ENCODE data around the gene SDK1.

- TF ChIP-seq, protein P1, sequence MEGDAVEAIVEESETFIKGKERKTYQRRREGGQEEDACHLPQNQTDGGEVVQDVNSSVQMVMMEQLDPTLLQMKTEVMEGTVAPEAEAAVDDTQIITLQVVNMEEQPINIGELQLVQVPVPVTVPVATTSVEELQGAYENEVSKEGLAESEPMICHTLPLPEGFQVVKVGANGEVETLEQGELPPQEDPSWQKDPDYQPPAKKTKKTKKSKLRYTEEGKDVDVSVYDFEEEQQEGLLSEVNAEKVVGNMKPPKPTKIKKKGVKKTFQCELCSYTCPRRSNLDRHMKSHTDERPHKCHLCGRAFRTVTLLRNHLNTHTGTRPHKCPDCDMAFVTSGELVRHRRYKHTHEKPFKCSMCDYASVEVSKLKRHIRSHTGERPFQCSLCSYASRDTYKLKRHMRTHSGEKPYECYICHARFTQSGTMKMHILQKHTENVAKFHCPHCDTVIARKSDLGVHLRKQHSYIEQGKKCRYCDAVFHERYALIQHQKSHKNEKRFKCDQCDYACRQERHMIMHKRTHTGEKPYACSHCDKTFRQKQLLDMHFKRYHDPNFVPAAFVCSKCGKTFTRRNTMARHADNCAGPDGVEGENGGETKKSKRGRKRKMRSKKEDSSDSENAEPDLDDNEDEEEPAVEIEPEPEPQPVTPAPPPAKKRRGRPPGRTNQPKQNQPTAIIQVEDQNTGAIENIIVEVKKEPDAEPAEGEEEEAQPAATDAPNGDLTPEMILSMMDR (IDR thresholded peaks at IDR 0.05; ENCODE audit: control extremely low read depth in 1 of 3, insufficient read depth in 1 of 3, low read depth in 1 of 3, low read length in 3 of 3): no peak
- no peak for TF ChIP-seq ZNF274 (IDR thresholded peaks at IDR 0.05; ENCODE audit: borderline replicate concordance, extremely low read depth, low read length)
Observed at GRCh38 chr7:4270268-4270667, 969.2 kb downstream of the SDK1 start.
